Ectodermal cell (in vitro differentiated cells): ENCODE measurements around the gene TSC22D1.

Source experiments
- H3K27ac ChIP-seq: 2 replicates; pipeline ENCODE4 v1.7.0; 2013; ENCODE audit warnings: mild to moderate bottlenecking, low read depth, low read length; ENCODE audit not compliant: insufficient read depth, poor library complexity, severe bottlenecking
- H3K27me3 ChIP-seq: 2 replicates; pipeline ENCODE4 v1.7.0; 2013; ENCODE audit warnings: mild to moderate bottlenecking, low read length; ENCODE audit not compliant: insufficient read depth, control insufficient read depth, poor library complexity, severe bottlenecking
- H3K36me3 ChIP-seq: one replicate; pipeline ENCODE4 v1.7.0; 2013; ENCODE audit warnings: low read length; ENCODE audit not compliant: control insufficient read depth, insufficient read depth
- H3K4me1 ChIP-seq: one replicate; pipeline ENCODE4 v1.7.0; 2013; ENCODE audit warnings: low read length; ENCODE audit not compliant: control insufficient read depth, insufficient read depth
- H3K4me3 ChIP-seq: 2 replicates; pipeline ENCODE4 v1.7.0; 2013; ENCODE audit warnings: low read depth, low read length, control low read depth; ENCODE audit not compliant: insufficient read depth
- H3K9me3 ChIP-seq: 2 replicates; pipeline ENCODE4 v1.7.0; 2013; ENCODE audit warnings: mild to moderate bottlenecking, low read length, moderate library complexity; ENCODE audit not compliant: control insufficient read depth
- WGBS, 2 experiments: methylation state at CpG; one replicate each; pipeline ENCODE4 v1.1.7; 2013; ENCODE audit warnings: missing lambda C conversion rate in 2 of 2; 5-methylcytosine and 5-hydroxymethylcytosine counted together

Gene TSC22D1

GRCh38 chr13:44448373-44448772 lies 127.8 kb downstream of the TSC22D1 start:
- Histone ChIP-seq H3K4me1 (no peaks in the 10 kb centered on the region), H3K27ac (no peak overlapping the region), H3K27me3 (no peaks in the 10 kb centered on the region), H3K36me3 (no peaks in the 10 kb centered on the region), H3K9me3 (no peaks in the 10 kb centered on the region), H3K4me3 (no peak overlapping the region)
- WGBS, 2 experiments = 94 to 98% methylated on average over 2 of the region's 2 CpGs

DNA sequence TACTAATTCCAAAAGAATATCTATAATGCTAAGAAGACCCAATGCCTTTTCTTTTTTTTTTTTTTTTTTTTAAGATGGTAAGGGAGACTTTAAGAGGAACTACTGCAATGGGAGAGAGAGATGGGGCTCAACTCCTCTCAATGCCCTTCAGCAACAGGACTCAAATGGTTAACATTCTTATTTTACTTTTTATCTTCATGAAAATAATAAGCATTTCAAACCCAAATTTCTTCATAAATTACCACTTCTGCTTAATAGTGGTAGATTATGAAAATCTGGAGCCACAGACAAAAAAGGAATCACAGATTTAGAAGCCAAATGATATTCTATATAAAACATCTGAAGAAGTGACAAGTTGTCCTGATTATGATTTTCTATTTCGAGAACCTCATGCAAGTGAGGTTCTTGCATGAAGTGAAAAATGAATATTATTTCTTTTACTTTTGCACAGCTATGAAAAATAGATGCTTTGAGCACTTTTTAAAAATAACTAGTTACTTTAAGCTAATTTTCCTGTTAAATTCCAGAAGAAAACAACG lies 128.3 kb downstream of the TSC22D1 start:
- H3K27ac ChIP-seq = no peak overlapping the region
- WGBS, 2 experiments = 81 to 92% methylated on average over 1 to 2 of the region's 2 CpGs
- H3K36me3 ChIP-seq = no peaks in the 10 kb centered on the region
- no peak overlapping the region for H3K4me3 ChIP-seq
- no peaks in the 10 kb centered on the region for H3K27me3 ChIP-seq
- H3K4me1 ChIP-seq = no peaks in the 10 kb centered on the region
- H3K9me3 ChIP-seq = no peaks in the 10 kb centered on the region

GRCh38 chr13:44440046-44440608 lies 136.0 kb downstream of the TSC22D1 start:
- H3K27ac ChIP-seq = no peak overlapping the region

GRCh38 chr13:44439452-44440024 lies 136.6 kb downstream of the TSC22D1 start:
- Histone ChIP-seq H3K27me3 (no peaks in the 10 kb centered on the region), H3K9me3 (no peaks in the 10 kb centered on the region), H3K4me1 (peaks cover 3% of the 10 kb centered on the region), H3K27ac (no peak overlapping the region), H3K36me3 (peaks cover 1% of the 10 kb centered on the region), H3K4me3 (no peak overlapping the region)
- WGBS, 2 experiments = 90 to 94% methylated on average over 4 of the region's 4 CpGs

More at GRCh38 chr13:44440046-44440608, 136.0 kb downstream of the TSC22D1 start:
- no peak overlapping the region for H3K4me3 ChIP-seq
- 92 to 95% methylated on average over 10 of the region's 10 CpGs for WGBS, 2 experiments
- H3K27me3 ChIP-seq = no peaks in the 10 kb centered on the region
- H3K36me3 ChIP-seq = no peaks in the 10 kb centered on the region
- H3K9me3 ChIP-seq = no peaks in the 10 kb centered on the region
- H3K4me1 ChIP-seq = no peaks in the 10 kb centered on the region

DNA sequence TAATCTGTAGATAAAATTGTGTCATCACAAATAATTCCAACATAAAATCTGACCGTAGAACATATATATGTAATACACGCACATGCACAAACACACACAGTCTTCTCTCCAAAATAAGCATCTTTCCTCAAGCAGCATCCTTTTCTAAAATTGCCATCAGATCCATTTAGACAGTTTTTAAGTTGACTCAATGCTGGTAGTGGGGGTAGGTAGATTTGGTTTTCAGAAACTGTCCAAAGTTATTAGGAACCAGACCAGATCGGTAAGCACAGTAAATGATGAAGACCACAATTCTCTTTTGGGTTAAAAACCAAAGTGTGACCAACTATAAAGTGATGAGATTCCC lies 137.9 kb downstream of the TSC22D1 start:
- no peaks in the 10 kb centered on the region for H3K9me3 ChIP-seq
- peaks cover 15% of the 10 kb centered on the region for H3K4me1 ChIP-seq
- 50 to 54% methylated on average over 3 of the region's 3 CpGs for WGBS, 2 experiments
- H3K4me3 ChIP-seq = no peak overlapping the region
- H3K36me3 ChIP-seq = peaks cover 13% of the 10 kb centered on the region
- H3K27me3 ChIP-seq = no peaks in the 10 kb centered on the region
- no peak overlapping the region for H3K27ac ChIP-seq

GRCh38 chr13:44437356-44438233 lies 138.5 kb downstream of the TSC22D1 start:
- Histone ChIP-seq H3K27me3 (no peaks in the 10 kb centered on the region), H3K27ac (peak overlapping the region; percentile 75), H3K4me1 (peaks cover 15% of the 10 kb centered on the region), H3K9me3 (no peaks in the 10 kb centered on the region), H3K4me3 (peak overlapping the region; percentile 53), H3K36me3 (peaks cover 13% of the 10 kb centered on the region)
- 14 to 30% methylated on average over 2 to 3 of the region's 5 CpGs for WGBS, 2 experiments

DNA sequence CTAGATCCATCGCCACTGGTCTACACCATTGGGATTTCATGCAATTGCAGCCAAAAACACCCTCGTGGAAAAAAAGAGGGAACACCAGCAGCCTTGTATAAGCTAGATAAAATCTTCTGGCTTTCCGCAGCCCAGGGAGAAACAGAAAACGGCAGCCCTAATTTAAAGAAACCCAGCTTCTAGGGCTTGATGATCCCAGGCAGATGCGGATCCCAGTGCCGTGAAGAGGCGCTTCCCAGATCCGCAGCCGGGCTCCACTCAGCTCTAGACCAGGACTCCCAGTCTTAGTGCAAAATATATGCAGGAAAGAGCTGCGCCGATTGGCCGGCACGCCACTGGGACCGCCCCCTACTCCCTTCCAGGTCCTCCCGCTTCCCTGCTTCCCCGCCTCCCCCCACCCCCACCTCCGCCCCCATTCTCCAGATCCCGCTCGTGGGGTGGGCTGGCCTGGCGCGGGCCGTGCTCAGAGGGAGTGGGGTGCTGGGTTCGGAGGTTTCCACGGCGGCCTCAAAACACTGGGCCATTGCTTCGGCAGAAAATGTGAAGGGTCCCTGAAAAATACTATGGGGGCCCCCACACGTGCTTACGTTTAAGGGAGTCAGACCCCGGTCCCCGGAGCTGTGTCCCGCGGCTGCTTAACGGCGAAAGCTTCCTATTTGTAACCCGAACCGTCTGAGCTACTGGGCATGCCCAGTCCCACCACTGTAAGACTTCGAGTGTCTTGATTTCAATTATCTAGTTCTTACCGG lies 139.4 kb downstream of the TSC22D1 start:
- H3K4me1 ChIP-seq = peaks cover 15% of the 10 kb centered on the region
- H3K4me3 ChIP-seq = peak overlapping the region; percentile 53
- H3K9me3 ChIP-seq = no peaks in the 10 kb centered on the region
- no peaks in the 10 kb centered on the region for H3K27me3 ChIP-seq
- WGBS, 2 experiments = 0% methylated on average over 33 to 36 of the region's 38 CpGs
- peak overlapping the region; percentile 99 for H3K27ac ChIP-seq
- peaks cover 13% of the 10 kb centered on the region for H3K36me3 ChIP-seq

GRCh38 chr13:44435919-44436510 lies 140.1 kb downstream of the TSC22D1 start:
- peak overlapping the region; percentile 53 for H3K4me3 ChIP-seq

GRCh38 chr13:44435142-44435918 lies 140.8 kb downstream of the TSC22D1 start:
- H3K4me3 ChIP-seq = peak overlapping the region; percentile 53
- peaks cover 13% of the 10 kb centered on the region for H3K36me3 ChIP-seq
- H3K4me1 ChIP-seq = peaks cover 15% of the 10 kb centered on the region
- H3K27ac ChIP-seq = peak overlapping the region; percentile 99
- H3K9me3 ChIP-seq = no peaks in the 10 kb centered on the region
- WGBS, 2 experiments = 0% methylated on average over 51 of the region's 51 CpGs
- no peaks in the 10 kb centered on the region for H3K27me3 ChIP-seq

More at GRCh38 chr13:44435919-44436510, 140.1 kb downstream of the TSC22D1 start:
- H3K27ac ChIP-seq = peak overlapping the region; percentile 99
- peaks cover 15% of the 10 kb centered on the region for H3K4me1 ChIP-seq
- no peaks in the 10 kb centered on the region for H3K9me3 ChIP-seq
- WGBS, 2 experiments = 1% methylated on average over 9 of the region's 9 CpGs
- H3K27me3 ChIP-seq = no peaks in the 10 kb centered on the region
- H3K36me3 ChIP-seq = peaks cover 13% of the 10 kb centered on the region
